ENCODE measurements around the gene RSU1.
"Not testable (repeated sequence)": the region's sequence is repeated elsewhere in the genome, so short reads cannot be mapped to it uniquely, and the experiment has no call there.

Gene RSU1

DNA sequence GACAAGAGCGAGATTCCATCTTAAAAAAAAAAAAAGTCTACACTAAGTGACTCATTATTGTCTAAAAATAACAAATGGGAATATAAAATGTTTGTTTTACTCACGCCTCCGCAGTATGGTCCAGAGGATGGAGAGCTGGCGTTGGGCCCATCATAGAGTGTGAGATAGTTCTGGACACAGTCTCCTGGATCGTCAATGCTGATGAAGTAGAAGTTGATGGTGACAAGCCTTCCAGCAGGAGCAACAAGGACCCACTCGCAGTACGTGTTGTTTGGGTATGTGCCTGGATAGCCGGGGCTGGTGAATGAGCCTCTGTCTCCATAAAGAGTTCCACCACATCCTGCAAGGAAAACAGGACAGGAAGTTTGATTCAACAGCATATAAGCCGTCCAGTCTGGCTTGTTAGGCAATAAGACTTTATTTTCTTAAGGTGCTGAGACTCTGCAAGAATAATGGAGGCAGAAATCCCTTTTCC is 11.5 kb upstream of the RSU1 start:
- Histone ChIP-seq H3K9ac (ENCODE audit: low read depth, low read length) (no peak overlapping the region), H3K36me3 (ENCODE audit: insufficient read depth, low read length) (no peaks in the 10 kb centered on the region), H4K20me1 (ENCODE audit: insufficient read depth, low read length) (no peaks in the 10 kb centered on the region), H3K4me1 (ENCODE audit: insufficient read depth, low read length) (no peaks in the 10 kb centered on the region), H3K9me3 (ENCODE audit: insufficient read depth, low read length, severe bottlenecking) (no peaks in the 10 kb centered on the region), H3K4me3 (ENCODE audit: low read depth in 1 of 2, low read length in 2 of 2) (no peak overlapping the region), H3K79me2 (ENCODE audit: insufficient read depth, low read length) (no peaks in the 10 kb centered on the region), H2AFZ (ENCODE audit: low read depth, low read length) (peak overlapping the region; percentile 19; the same call in 1 of the 2 replicates), H3K4me2 (ENCODE audit: insufficient read depth, low read length) (no peak overlapping the region), H3K27ac (ENCODE audit: low read length) (no peak overlapping the region), H3K27me3 (ENCODE audit: insufficient read depth, low read length, poor library complexity) (no peaks in the 10 kb centered on the region)
- no peak for TF ChIP-seq EZH2 (IDR thresholded peaks at IDR 0.05; ENCODE audit: borderline replicate concordance, low read depth, low read length, severe bottlenecking)
- TF ChIP-seq, protein P1, sequence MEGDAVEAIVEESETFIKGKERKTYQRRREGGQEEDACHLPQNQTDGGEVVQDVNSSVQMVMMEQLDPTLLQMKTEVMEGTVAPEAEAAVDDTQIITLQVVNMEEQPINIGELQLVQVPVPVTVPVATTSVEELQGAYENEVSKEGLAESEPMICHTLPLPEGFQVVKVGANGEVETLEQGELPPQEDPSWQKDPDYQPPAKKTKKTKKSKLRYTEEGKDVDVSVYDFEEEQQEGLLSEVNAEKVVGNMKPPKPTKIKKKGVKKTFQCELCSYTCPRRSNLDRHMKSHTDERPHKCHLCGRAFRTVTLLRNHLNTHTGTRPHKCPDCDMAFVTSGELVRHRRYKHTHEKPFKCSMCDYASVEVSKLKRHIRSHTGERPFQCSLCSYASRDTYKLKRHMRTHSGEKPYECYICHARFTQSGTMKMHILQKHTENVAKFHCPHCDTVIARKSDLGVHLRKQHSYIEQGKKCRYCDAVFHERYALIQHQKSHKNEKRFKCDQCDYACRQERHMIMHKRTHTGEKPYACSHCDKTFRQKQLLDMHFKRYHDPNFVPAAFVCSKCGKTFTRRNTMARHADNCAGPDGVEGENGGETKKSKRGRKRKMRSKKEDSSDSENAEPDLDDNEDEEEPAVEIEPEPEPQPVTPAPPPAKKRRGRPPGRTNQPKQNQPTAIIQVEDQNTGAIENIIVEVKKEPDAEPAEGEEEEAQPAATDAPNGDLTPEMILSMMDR (IDR thresholded peaks at IDR 0.05; ENCODE audit: borderline replicate concordance, extremely low read depth, low read length, poor library complexity, severe bottlenecking) = no peak
- no peak for ATAC-seq (ENCODE audit: insufficient read depth, low read depth)
- DNase-seq = no peak

- Histone ChIP-seq H3K9me3 (ENCODE audit: insufficient read depth, low read length, severe bottlenecking) (peaks cover under 1% of the 10 kb centered on the region), H3K9ac (ENCODE audit: low read depth, low read length) (no peak overlapping the region), H3K27me3 (ENCODE audit: insufficient read depth, low read length, poor library complexity) (no peaks in the 10 kb centered on the region), H3K79me2 (ENCODE audit: insufficient read depth, low read length) (no peaks in the 10 kb centered on the region), H3K4me2 (ENCODE audit: insufficient read depth, low read length) (no peak overlapping the region), H3K4me1 (ENCODE audit: insufficient read depth, low read length) (no peaks in the 10 kb centered on the region), H3K4me3 (ENCODE audit: low read depth in 1 of 2, low read length in 2 of 2) (no peak overlapping the region), H2AFZ (ENCODE audit: low read depth, low read length) (peak overlapping the region; percentile 19; the same call in 1 of the 2 replicates), H3K36me3 (ENCODE audit: insufficient read depth, low read length) (no peaks in the 10 kb centered on the region), H3K27ac (ENCODE audit: low read length) (no peak overlapping the region), H4K20me1 (ENCODE audit: insufficient read depth, low read length) (no peaks in the 10 kb centered on the region)
- no peak for TF ChIP-seq EZH2 (IDR thresholded peaks at IDR 0.05; ENCODE audit: borderline replicate concordance, low read depth, low read length, severe bottlenecking)
- TF ChIP-seq, protein P1 (IDR thresholded peaks at IDR 0.05; ENCODE audit: borderline replicate concordance, extremely low read depth, low read length, poor library complexity, severe bottlenecking) = peak; percentile 74
- ATAC-seq (ENCODE audit: insufficient read depth, low read depth) (peak; percentile 93), DNase-seq (peak; percentile 67)
Measured at GRCh38 chr10:16828114-16828568, 10.9 kb upstream of the RSU1 start.

GRCh38 chr10:16827474-16827873 is 10.2 kb upstream of the RSU1 start:
- not testable (repeated sequence) for H3K79me2 ChIP-seq (ENCODE audit: insufficient read depth, low read length); DNase-seq; H3K27me3 ChIP-seq (ENCODE audit: insufficient read depth, low read length, poor library complexity); ATAC-seq (ENCODE audit: insufficient read depth, low read depth); H3K27ac ChIP-seq (ENCODE audit: low read length); H2AFZ ChIP-seq (ENCODE audit: low read depth, low read length); H3K9me3 ChIP-seq (ENCODE audit: insufficient read depth, low read length, severe bottlenecking); H3K9ac ChIP-seq (ENCODE audit: low read depth, low read length); H3K36me3 ChIP-seq (ENCODE audit: insufficient read depth, low read length); H3K4me1 ChIP-seq (ENCODE audit: insufficient read depth, low read length); H3K4me3 ChIP-seq (ENCODE audit: low read depth in 1 of 2, low read length in 2 of 2); H3K4me2 ChIP-seq (ENCODE audit: insufficient read depth, low read length); H4K20me1 ChIP-seq (ENCODE audit: insufficient read depth, low read length)

DNA sequence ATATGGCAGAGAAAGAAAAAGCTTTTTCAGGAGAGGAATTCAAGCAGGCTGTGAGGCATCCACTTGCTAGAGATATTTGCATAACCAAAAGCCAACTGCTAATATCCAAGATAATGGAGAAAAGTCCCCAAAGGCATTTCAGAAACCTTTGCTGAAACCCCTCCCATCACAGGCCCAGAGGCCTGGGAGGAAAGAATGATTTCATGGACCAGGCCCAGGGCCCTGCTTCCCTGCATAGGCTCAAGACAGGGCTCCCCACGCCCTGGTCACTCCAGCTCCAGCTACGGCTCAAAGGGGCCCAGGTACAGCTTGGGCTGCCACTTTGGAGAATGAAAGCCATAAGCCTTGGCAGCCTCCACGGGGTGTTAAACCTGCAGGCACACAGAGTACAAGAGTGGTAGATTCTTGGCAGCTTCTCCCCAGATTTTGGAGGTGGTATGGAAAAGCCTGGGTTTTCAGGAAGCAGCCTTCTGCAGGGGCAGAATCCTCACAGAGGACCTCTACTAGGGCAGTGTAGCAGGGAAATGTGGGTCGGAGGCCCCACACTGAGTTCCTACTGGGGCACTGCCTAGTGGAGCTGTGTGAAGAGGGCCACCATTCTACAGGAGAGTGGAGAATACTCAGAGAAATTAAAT is 5.6 kb upstream of the RSU1 start:
- Histone ChIP-seq H3K79me2 (ENCODE audit: insufficient read depth, low read length) (no peaks in the 10 kb centered on the region), H2AFZ (ENCODE audit: low read depth, low read length) (0 out of 2 replicates have a peak overlapping the region, but pooled peaks have one; percentile 10), H3K4me1 (ENCODE audit: insufficient read depth, low read length) (peaks cover 13% of the 10 kb centered on the region), H3K27me3 (ENCODE audit: insufficient read depth, low read length, poor library complexity) (no peaks in the 10 kb centered on the region), H3K27ac (ENCODE audit: low read length) (no peak overlapping the region), H3K4me3 (ENCODE audit: low read depth in 1 of 2, low read length in 2 of 2) (no peak overlapping the region), H3K4me2 (ENCODE audit: insufficient read depth, low read length) (no peak overlapping the region), H3K36me3 (ENCODE audit: insufficient read depth, low read length) (no peaks in the 10 kb centered on the region), H3K9me3 (ENCODE audit: insufficient read depth, low read length, severe bottlenecking) (peaks cover 11% of the 10 kb centered on the region), H4K20me1 (ENCODE audit: insufficient read depth, low read length) (no peaks in the 10 kb centered on the region), H3K9ac (ENCODE audit: low read depth, low read length) (no peak overlapping the region)
- ATAC-seq (ENCODE audit: insufficient read depth, low read depth) (no peak), DNase-seq (no peak)
- TF ChIP-seq, protein P1 (IDR thresholded peaks at IDR 0.05; ENCODE audit: borderline replicate concordance, extremely low read depth, low read length, poor library complexity, severe bottlenecking) = no peak
- no peak for TF ChIP-seq EZH2 (IDR thresholded peaks at IDR 0.05; ENCODE audit: borderline replicate concordance, low read depth, low read length, severe bottlenecking)
